Measurements from ENCODE around the gene EIF4G3.

The EIF4G3 gene

DNA sequence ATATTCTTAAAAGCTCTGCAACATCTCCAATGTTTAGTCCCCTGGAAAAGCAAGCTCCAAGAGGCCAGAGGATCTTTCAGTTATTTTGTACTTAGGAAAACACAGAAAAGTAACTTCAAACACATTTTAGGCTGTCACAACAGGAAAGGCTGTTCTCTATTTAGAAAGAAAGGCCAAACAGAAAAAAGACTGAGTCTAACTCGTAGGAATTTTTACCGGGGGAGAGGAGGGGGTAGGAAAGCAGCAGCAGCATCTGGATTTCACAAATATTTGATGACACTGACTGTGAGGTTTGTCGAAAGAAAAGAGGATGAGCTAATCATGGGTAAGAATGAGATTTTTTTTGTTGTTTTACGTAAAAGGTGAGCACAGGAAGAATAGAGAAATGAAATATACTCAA is 107.1 kb downstream of the EIF4G3 start:
- H3K27ac ChIP-seq (ENCODE audit: low read length, poor library complexity, severe bottlenecking), result peak overlapping the region; percentile 14
- H2BK5ac ChIP-seq (ENCODE audit: low read depth, low read length, poor library complexity, severe bottlenecking), result no peak overlapping the region
- peak overlapping the region in 1 of 2 experiments; percentile 15 for H3K4me3 ChIP-seq (ENCODE audit: insufficient read depth in 1 of 2, low read depth in 1 of 2, low read length in 2 of 2)
- H3K9me3 ChIP-seq (ENCODE audit: control insufficient read depth, low read length), result no peaks in the 10 kb centered on the region
- H4K91ac ChIP-seq (ENCODE audit: low read length), result no peak overlapping the region
- H3K4me2 ChIP-seq (ENCODE audit: low read length, poor library complexity, severe bottlenecking), result no peak overlapping the region
- no peak overlapping the region for H2BK12ac ChIP-seq (ENCODE audit: low read length in 2 of 2)
- H3K79me1 ChIP-seq (replicated peaks; ENCODE audit: low read length, poor library complexity, severe bottlenecking), result peaks cover 8% of the 10 kb centered on the region
- no peak overlapping the region for H3K18ac ChIP-seq (ENCODE audit: low read depth in 1 of 2, low read length in 2 of 2)
- H3K36me3 ChIP-seq (ENCODE audit: control insufficient read depth in 1 of 2, insufficient read depth in 2 of 2, low read depth in 1 of 2, low read length in 2 of 2), result peaks cover 2 to 10% of the 10 kb centered on the region in 2 experiments
- no peak overlapping the region for H2BK120ac ChIP-seq (ENCODE audit: low read depth, low read length)
- DNase-seq, result peak; percentile 82
- no peak overlapping the region for H2AFZ ChIP-seq (ENCODE audit: low read depth, low read length)
- H2BK15ac ChIP-seq (ENCODE audit: low read depth, poor library complexity, severe bottlenecking), result no peak overlapping the region
- H2AK5ac ChIP-seq (ENCODE audit: low read length, severe bottlenecking), result no peak overlapping the region
- H3K9ac ChIP-seq (ENCODE audit: low read length), result peak overlapping the region; percentile 81
- no peak overlapping the region for H3K14ac ChIP-seq (ENCODE audit: low read length in 2 of 2)
- 2% methylated on average over 3 of the region's 4 CpGs for WGBS
- H3K4me1 ChIP-seq (ENCODE audit: control insufficient read depth, insufficient read depth, low read depth, low read length), result no peaks in the 10 kb centered on the region
- no peak overlapping the region for H3K4ac ChIP-seq (ENCODE audit: low read depth in 1 of 2, low read length in 2 of 2)
- H4K8ac ChIP-seq (ENCODE audit: low read length), result no peak overlapping the region
- no peak overlapping the region for H3K23ac ChIP-seq (ENCODE audit: low read length in 2 of 2)
- H3K27me3 ChIP-seq (ENCODE audit: control insufficient read depth in 1 of 2, insufficient read depth in 1 of 2, low read length in 2 of 2), result no peaks in the 10 kb centered on the region

- Histone ChIP-seq H3K4me2 (ENCODE audit: low read length, poor library complexity, severe bottlenecking) (no peak overlapping the region), H3K36me3 (ENCODE audit: control insufficient read depth in 1 of 2, insufficient read depth in 2 of 2, low read depth in 1 of 2, low read length in 2 of 2) (peaks cover 2 to 10% of the 10 kb centered on the region in 2 experiments), H2AFZ (ENCODE audit: low read depth, low read length) (no peak overlapping the region), H3K4ac (ENCODE audit: low read depth in 1 of 2, low read length in 2 of 2) (no peak overlapping the region), H3K79me1 (replicated peaks; ENCODE audit: low read length, poor library complexity, severe bottlenecking) (peaks cover 9% of the 10 kb centered on the region), H2AK5ac (ENCODE audit: low read length, severe bottlenecking) (no peak overlapping the region), H3K4me1 (ENCODE audit: control insufficient read depth, insufficient read depth, low read depth, low read length) (peaks cover 2% of the 10 kb centered on the region), H3K23ac (ENCODE audit: low read length in 2 of 2) (no peak overlapping the region), H2BK12ac (ENCODE audit: low read length in 2 of 2) (no peak overlapping the region), H2BK5ac (ENCODE audit: low read depth, low read length, poor library complexity, severe bottlenecking) (no peak overlapping the region), H3K18ac (ENCODE audit: low read depth in 1 of 2, low read length in 2 of 2) (no peak overlapping the region), H4K91ac (ENCODE audit: low read length) (no peak overlapping the region), H3K27ac (ENCODE audit: low read length, poor library complexity, severe bottlenecking) (no peak overlapping the region), H2BK120ac (ENCODE audit: low read depth, low read length) (no peak overlapping the region), H3K9me3 (ENCODE audit: control insufficient read depth, low read length) (no peaks in the 10 kb centered on the region), H3K27me3 (ENCODE audit: control insufficient read depth in 1 of 2, insufficient read depth in 1 of 2, low read length in 2 of 2) (no peaks in the 10 kb centered on the region), H3K14ac (ENCODE audit: low read length in 2 of 2) (no peak overlapping the region), H2BK15ac (ENCODE audit: low read depth, poor library complexity, severe bottlenecking) (no peak overlapping the region), H3K4me3 (ENCODE audit: insufficient read depth in 1 of 2, low read depth in 1 of 2, low read length in 2 of 2) (peak overlapping the region in 1 of 2 experiments; percentile 15), H4K8ac (ENCODE audit: low read length) (no peak overlapping the region), H3K9ac (ENCODE audit: low read length) (peak overlapping the region; percentile 81)
- no peak for DNase-seq
Observed at GRCh38 chr1:21068937-21069336, 107.8 kb downstream of the EIF4G3 start.

- Histone ChIP-seq H2BK120ac (ENCODE audit: low read depth, low read length) (no peak overlapping the region), H3K27me3 (ENCODE audit: control insufficient read depth in 1 of 2, insufficient read depth in 1 of 2, low read length in 2 of 2) (no peaks in the 10 kb centered on the region), H2BK15ac (ENCODE audit: low read depth, poor library complexity, severe bottlenecking) (no peak overlapping the region), H2AFZ (ENCODE audit: low read depth, low read length) (no peak overlapping the region), H3K4ac (ENCODE audit: low read depth in 1 of 2, low read length in 2 of 2) (no peak overlapping the region), H4K8ac (ENCODE audit: low read length) (no peak overlapping the region), H3K27ac (ENCODE audit: low read length, poor library complexity, severe bottlenecking) (no peak overlapping the region), H3K9me3 (ENCODE audit: control insufficient read depth, low read length) (no peaks in the 10 kb centered on the region), H3K4me2 (ENCODE audit: low read length, poor library complexity, severe bottlenecking) (no peak overlapping the region), H3K18ac (ENCODE audit: low read depth in 1 of 2, low read length in 2 of 2) (no peak overlapping the region), H3K4me1 (ENCODE audit: control insufficient read depth, insufficient read depth, low read depth, low read length) (peaks cover 2% of the 10 kb centered on the region), H3K23ac (ENCODE audit: low read length in 2 of 2) (no peak overlapping the region), H2BK12ac (ENCODE audit: low read length in 2 of 2) (no peak overlapping the region), H3K14ac (ENCODE audit: low read length in 2 of 2) (no peak overlapping the region), H4K91ac (ENCODE audit: low read length) (no peak overlapping the region), H2BK5ac (ENCODE audit: low read depth, low read length, poor library complexity, severe bottlenecking) (no peak overlapping the region), H2AK5ac (ENCODE audit: low read length, severe bottlenecking) (no peak overlapping the region), H3K4me3 (ENCODE audit: insufficient read depth in 1 of 2, low read depth in 1 of 2, low read length in 2 of 2) (no peak overlapping the region), H3K79me1 (replicated peaks; ENCODE audit: low read length, poor library complexity, severe bottlenecking) (peaks cover 13% of the 10 kb centered on the region), H3K9ac (ENCODE audit: low read length) (no peak overlapping the region), H3K36me3 (ENCODE audit: control insufficient read depth in 1 of 2, insufficient read depth in 2 of 2, low read depth in 1 of 2, low read length in 2 of 2) (peaks cover 2 to 4% of the 10 kb centered on the region in 2 experiments)
- DNase-seq, result no peak
- 100% methylated on average over 2 of the region's 6 CpGs for WGBS
Observed at GRCh38 chr1:21067551-21068227, 109.0 kb downstream of the EIF4G3 start.

DNA sequence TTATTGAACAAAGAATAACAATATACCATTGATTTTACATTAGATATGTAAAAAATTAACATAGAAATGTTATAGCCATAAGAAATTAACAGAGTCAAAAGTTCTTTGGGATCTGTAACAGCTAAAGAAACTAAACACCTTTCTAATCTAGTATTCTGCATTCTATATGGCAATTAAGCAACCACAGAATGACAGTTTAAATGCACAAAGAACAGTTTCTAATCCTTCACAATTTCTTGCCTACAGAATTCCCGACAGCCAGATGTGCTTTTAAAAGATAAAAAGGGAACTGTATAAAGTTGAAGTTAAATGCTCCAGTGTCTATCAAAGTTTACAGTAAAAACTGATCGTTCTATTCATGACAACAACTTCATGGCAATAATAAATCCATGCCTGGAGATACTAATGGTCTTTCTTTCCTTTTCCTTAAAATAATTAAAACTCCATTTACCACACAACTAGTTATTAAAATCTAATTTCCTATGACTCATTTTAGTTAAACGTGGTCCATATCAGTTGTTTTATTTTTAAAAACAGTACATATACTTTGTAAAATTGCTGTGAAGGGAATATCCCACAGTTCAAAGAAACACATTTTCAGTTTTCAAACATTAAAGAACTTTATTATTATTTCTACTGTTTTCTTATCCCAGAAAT is 110.2 kb downstream of the EIF4G3 start:
- H2AK5ac ChIP-seq (ENCODE audit: low read length, severe bottlenecking), result no peak overlapping the region
- H3K27me3 ChIP-seq (ENCODE audit: control insufficient read depth in 1 of 2, insufficient read depth in 1 of 2, low read length in 2 of 2), result no peaks in the 10 kb centered on the region
- peaks cover 16% of the 10 kb centered on the region for H3K79me1 ChIP-seq (replicated peaks; ENCODE audit: low read length, poor library complexity, severe bottlenecking)
- peaks cover 2 to 4% of the 10 kb centered on the region in 2 experiments for H3K36me3 ChIP-seq (ENCODE audit: control insufficient read depth in 1 of 2, insufficient read depth in 2 of 2, low read depth in 1 of 2, low read length in 2 of 2)
- no peaks in the 10 kb centered on the region for H3K9me3 ChIP-seq (ENCODE audit: control insufficient read depth, low read length)
- no peak overlapping the region for H2BK5ac ChIP-seq (ENCODE audit: low read depth, low read length, poor library complexity, severe bottlenecking)
- H3K23ac ChIP-seq (ENCODE audit: low read length in 2 of 2), result no peak overlapping the region
- no peak overlapping the region for H3K4me3 ChIP-seq (ENCODE audit: insufficient read depth in 1 of 2, low read depth in 1 of 2, low read length in 2 of 2)
- no peak overlapping the region for H3K9ac ChIP-seq (ENCODE audit: low read length)
- no peak overlapping the region for H3K27ac ChIP-seq (ENCODE audit: low read length, poor library complexity, severe bottlenecking)
- H3K18ac ChIP-seq (ENCODE audit: low read depth in 1 of 2, low read length in 2 of 2), result no peak overlapping the region
- H2AFZ ChIP-seq (ENCODE audit: low read depth, low read length), result no peak overlapping the region
- no peak overlapping the region for H3K4me2 ChIP-seq (ENCODE audit: low read length, poor library complexity, severe bottlenecking)
- H2BK12ac ChIP-seq (ENCODE audit: low read length in 2 of 2), result no peak overlapping the region
- no peak overlapping the region for H4K8ac ChIP-seq (ENCODE audit: low read length)
- no peak overlapping the region for H4K91ac ChIP-seq (ENCODE audit: low read length)
- no peak overlapping the region for H2BK15ac ChIP-seq (ENCODE audit: low read depth, poor library complexity, severe bottlenecking)
- no peak overlapping the region for H3K4ac ChIP-seq (ENCODE audit: low read depth in 1 of 2, low read length in 2 of 2)
- 86% methylated on average over 1 of the region's 3 CpGs for WGBS
- DNase-seq, result no peak
- peaks cover 2% of the 10 kb centered on the region for H3K4me1 ChIP-seq (ENCODE audit: control insufficient read depth, insufficient read depth, low read depth, low read length)
- no peak overlapping the region for H2BK120ac ChIP-seq (ENCODE audit: low read depth, low read length)
- no peak overlapping the region for H3K14ac ChIP-seq (ENCODE audit: low read length in 2 of 2)

Measured in mesenchymal stem cell (in vitro differentiated cells and primary cell).